ENCODE data around the gene EQTN.

GRCh38 chr9:27248702-27249101, 48.2 kb downstream of the EQTN start:
- TF ChIP-seq JUNB (CRISPR knock-in tag; IDR thresholded peaks at IDR 0.05; ENCODE audit: borderline replicate concordance) (no peak), EP300 (IDR thresholded peaks at IDR 0.05; ENCODE audit: low read depth in 2 of 2, low read length in 2 of 2) (no peak), EP300 (CRISPR knock-in tag; IDR thresholded peaks at IDR 0.05; ENCODE audit: borderline replicate concordance) (no peak)

Measured in HepG2 (cell line).